ENCODE data around the gene ADAMTSL1. TPM values are rescaled to one million over a fixed set of nuclear protein-coding genes. Genes with fewer than 3 reads are reported as not detected.

ADAMTSL1 gene
- total RNA-seq, 2 experiments from 2014 or later = not detected

- Mint-ChIP-seq H3K4me1 (ENCODE audit: low read depth) (no peaks in the 10 kb centered on the region), H3K27ac (no peak overlapping the region), H3K27me3 (peaks cover 5% of the 10 kb centered on the region), H3K9me3 (no peaks in the 10 kb centered on the region), H3K4me3 (no peak overlapping the region), H3K36me3 (ENCODE audit: low read depth) (no peaks in the 10 kb centered on the region)
- DNase-seq = no peak
- intact Hi-C loops (cut with micrococcal nuclease) = no loop called here
- POLR2A ChIA-PET = no interaction called here
- no peak for ATAC-seq
- no peak for TF ChIP-seq CTCF (IDR thresholded peaks at IDR 0.05)
- CTCF ChIA-PET = no interaction called here
Measured at GRCh38 chr9:18461496-18461895, 12.5 kb upstream of the ADAMTSL1 start.

- H3K27me3 Mint-ChIP-seq = peaks cover 5% of the 10 kb centered on the region
- no peak for TF ChIP-seq CTCF (IDR thresholded peaks at IDR 0.05)
- no peak overlapping the region for H3K4me3 Mint-ChIP-seq
- ATAC-seq = no peak
- H3K27ac Mint-ChIP-seq = no peak overlapping the region
- POLR2A ChIA-PET = no interaction called here
- H3K9me3 Mint-ChIP-seq = no peaks in the 10 kb centered on the region
- H3K36me3 Mint-ChIP-seq (ENCODE audit: low read depth) = no peaks in the 10 kb centered on the region
- DNase-seq = no peak
- intact Hi-C loops (cut with micrococcal nuclease) = no loop called here
- CTCF ChIA-PET = interaction anchor here (1.1 kb wide), 1 partner anchor 21 kb away, joined by 4 read pairs; no protein-coding TSS in a partner anchor
- H3K4me1 Mint-ChIP-seq (ENCODE audit: low read depth) = no peaks in the 10 kb centered on the region
Measured at GRCh38 chr9:18463991-18464390, 10.0 kb upstream of the ADAMTSL1 start.

- DNase-seq (no peak), ATAC-seq (no peak)
Measured at GRCh38 chr9:18466101-18466500, 7.9 kb upstream of the ADAMTSL1 start.

GRCh38 chr9:18467696-18468095 is 6.3 kb upstream of the ADAMTSL1 start:
- CTCF ChIA-PET = no interaction called here
- Mint-ChIP-seq H3K36me3 (ENCODE audit: low read depth) (no peaks in the 10 kb centered on the region), H3K27me3 (peaks cover 3% of the 10 kb centered on the region), H3K9me3 (no peaks in the 10 kb centered on the region), H3K4me3 (no peak overlapping the region), H3K27ac (no peak overlapping the region), H3K4me1 (ENCODE audit: low read depth) (no peaks in the 10 kb centered on the region)
- no peak for DNase-seq
- no peak for TF ChIP-seq CTCF (IDR thresholded peaks at IDR 0.05)
- ATAC-seq = no peak
- POLR2A ChIA-PET = no interaction called here
- intact Hi-C loops (cut with micrococcal nuclease) = no loop called here

More at GRCh38 chr9:18466101-18466500, 7.9 kb upstream of the ADAMTSL1 start:
- Mint-ChIP-seq H3K27me3 (peaks cover 3% of the 10 kb centered on the region), H3K27ac (no peak overlapping the region), H3K36me3 (ENCODE audit: low read depth) (no peaks in the 10 kb centered on the region), H3K9me3 (no peaks in the 10 kb centered on the region), H3K4me1 (ENCODE audit: low read depth) (no peaks in the 10 kb centered on the region), H3K4me3 (no peak overlapping the region)
- ChIA-PET CTCF (no interaction called here), POLR2A (no interaction called here)
- no peak for TF ChIP-seq CTCF (IDR thresholded peaks at IDR 0.05)
- intact Hi-C loops (cut with micrococcal nuclease) = no loop called here

- ATAC-seq (no peak), DNase-seq (no peak)
- no peak for TF ChIP-seq CTCF (IDR thresholded peaks at IDR 0.05)
- Mint-ChIP-seq H3K4me3 (no peak overlapping the region), H3K27ac (no peak overlapping the region), H3K4me1 (ENCODE audit: low read depth) (no peaks in the 10 kb centered on the region), H3K9me3 (no peaks in the 10 kb centered on the region), H3K36me3 (ENCODE audit: low read depth) (no peaks in the 10 kb centered on the region), H3K27me3 (peaks cover 3% of the 10 kb centered on the region)
- ChIA-PET POLR2A (no interaction called here), CTCF (no interaction called here)
- intact Hi-C loops (cut with micrococcal nuclease) = no loop called here
Measured at GRCh38 chr9:18472435-18472834, 1.5 kb upstream of the ADAMTSL1 start.
